ENCODE measurements around the gene AMMECR1.

The AMMECR1 gene

DNA sequence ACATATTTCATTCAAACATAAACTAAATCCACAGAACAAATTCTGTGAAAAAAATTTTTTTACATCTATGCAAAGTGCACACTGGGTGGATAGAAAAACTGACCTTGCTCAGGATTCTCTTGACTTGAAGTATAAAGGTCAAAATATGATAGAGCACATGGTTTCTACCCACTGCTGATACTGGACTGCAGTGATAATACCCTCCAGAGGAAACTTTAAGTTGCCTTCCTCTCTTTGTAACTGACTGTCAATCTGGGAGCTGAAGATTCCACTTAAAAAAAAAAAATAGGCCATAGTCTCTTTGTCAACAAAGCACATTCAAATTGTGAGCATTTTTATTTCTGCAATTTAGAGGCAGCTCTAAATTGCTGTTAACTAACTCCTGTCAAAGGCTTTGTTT is 3.2 kb upstream of the AMMECR1 start:
- TF ChIP-seq, protein P1, sequence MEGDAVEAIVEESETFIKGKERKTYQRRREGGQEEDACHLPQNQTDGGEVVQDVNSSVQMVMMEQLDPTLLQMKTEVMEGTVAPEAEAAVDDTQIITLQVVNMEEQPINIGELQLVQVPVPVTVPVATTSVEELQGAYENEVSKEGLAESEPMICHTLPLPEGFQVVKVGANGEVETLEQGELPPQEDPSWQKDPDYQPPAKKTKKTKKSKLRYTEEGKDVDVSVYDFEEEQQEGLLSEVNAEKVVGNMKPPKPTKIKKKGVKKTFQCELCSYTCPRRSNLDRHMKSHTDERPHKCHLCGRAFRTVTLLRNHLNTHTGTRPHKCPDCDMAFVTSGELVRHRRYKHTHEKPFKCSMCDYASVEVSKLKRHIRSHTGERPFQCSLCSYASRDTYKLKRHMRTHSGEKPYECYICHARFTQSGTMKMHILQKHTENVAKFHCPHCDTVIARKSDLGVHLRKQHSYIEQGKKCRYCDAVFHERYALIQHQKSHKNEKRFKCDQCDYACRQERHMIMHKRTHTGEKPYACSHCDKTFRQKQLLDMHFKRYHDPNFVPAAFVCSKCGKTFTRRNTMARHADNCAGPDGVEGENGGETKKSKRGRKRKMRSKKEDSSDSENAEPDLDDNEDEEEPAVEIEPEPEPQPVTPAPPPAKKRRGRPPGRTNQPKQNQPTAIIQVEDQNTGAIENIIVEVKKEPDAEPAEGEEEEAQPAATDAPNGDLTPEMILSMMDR (IDR thresholded peaks at IDR 0.05; ENCODE audit: low read depth, low read length, missing control alignments), result no peak
- H3K4me3 ChIP-seq (replicated peaks; ENCODE audit: low read depth, low read length), result no peak overlapping the region
- no peak for DNase-seq (ENCODE audit: extremely low read depth, low read depth)

DNA sequence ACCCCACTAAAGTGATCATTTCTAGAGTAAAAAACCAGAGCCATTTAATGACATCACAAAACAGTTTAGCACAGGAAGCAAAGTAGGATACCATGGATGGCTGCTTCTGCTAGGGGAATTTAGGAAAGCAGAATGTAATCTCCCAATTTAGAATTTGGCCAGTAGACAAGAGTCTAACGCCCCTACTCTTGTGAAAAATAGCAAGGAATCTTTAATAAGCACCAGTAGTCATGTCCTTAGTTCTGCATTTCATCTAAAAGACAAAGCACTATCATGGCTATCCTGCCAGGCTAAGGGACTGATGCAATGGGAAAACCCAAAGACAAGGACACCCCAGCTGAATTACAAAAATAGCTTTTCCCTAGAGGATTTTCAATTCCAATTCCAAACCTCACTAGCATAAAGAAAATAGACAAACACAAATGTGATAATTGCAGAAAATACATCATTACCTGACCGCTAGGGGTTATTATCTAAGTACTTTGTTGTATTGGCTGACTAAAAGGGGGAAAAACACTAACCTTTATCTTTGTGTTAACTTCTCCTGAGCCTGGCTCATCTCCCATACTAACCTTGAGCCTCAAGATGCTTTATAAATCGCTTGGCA is 2.6 kb upstream of the AMMECR1 start:
- no peak overlapping the region for H3K4me3 ChIP-seq (replicated peaks; ENCODE audit: low read depth, low read length)
- TF ChIP-seq, protein P1 (IDR thresholded peaks at IDR 0.05; ENCODE audit: low read depth, low read length, missing control alignments), result no peak
- no peak for DNase-seq (ENCODE audit: extremely low read depth, low read depth)

DNA sequence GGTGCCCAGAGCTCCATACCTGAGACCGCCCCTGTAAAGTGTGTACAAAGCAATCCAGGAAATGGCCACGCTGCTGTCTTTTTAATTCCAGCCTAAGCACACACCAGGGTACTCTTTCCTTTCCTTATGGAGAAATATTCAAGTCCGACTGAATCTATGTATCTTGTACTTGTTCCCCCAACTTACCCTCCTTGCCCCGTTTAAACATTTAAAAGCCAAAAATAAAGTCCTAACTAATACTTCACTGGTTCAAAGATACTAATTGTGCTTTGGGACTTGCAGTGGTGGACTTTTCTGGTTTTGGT is 731 bp upstream of the AMMECR1 start:
- TF ChIP-seq, protein P1 (IDR thresholded peaks at IDR 0.05; ENCODE audit: low read depth, low read length, missing control alignments), result no peak
- DNase-seq (ENCODE audit: extremely low read depth, low read depth), result no peak
- H3K4me3 ChIP-seq (replicated peaks; ENCODE audit: low read depth, low read length), result peak overlapping the region; percentile 79

DNA sequence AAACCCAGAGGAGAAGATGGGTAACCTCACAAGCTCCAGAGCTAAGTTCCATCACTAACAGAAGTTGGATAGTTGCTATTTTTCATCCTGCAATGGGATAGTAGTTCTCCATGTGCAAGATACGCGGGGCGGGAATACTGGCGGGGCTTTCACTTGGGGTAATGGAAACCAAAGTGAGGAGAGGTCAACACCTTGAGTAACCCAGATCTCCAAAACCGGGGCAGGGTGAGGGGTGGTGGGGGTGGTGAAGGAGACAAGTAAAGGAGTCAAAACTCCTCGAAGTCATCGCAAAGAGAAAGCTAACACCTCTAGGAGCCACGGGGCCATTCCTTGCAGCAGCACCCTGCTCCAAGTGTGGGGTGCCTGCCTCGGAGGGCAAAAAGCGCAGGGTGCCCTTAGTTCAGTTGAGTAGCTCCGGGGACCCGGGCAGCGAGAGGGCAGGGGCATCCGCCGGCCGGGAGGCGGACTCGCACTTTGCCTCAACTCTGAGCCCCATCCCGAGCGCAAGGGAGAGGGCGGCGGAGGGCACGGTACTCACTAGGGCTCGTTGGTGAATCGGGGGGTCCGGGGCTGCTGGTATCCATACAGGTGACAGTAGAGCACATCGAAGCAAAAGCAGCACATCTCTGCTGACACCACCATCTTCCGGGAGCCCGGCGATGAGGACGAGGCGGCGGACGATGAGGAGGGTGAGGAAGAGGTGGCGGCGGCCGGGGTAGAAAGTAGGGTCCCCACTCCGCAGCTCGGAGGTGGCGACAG is 645 bp downstream of the AMMECR1 start:
- TF ChIP-seq, protein P1 (IDR thresholded peaks at IDR 0.05; ENCODE audit: low read depth, low read length, missing control alignments), result no peak
- peak overlapping the region; percentile 79 for H3K4me3 ChIP-seq (replicated peaks; ENCODE audit: low read depth, low read length)
- no peak for DNase-seq (ENCODE audit: extremely low read depth, low read depth)

DNA sequence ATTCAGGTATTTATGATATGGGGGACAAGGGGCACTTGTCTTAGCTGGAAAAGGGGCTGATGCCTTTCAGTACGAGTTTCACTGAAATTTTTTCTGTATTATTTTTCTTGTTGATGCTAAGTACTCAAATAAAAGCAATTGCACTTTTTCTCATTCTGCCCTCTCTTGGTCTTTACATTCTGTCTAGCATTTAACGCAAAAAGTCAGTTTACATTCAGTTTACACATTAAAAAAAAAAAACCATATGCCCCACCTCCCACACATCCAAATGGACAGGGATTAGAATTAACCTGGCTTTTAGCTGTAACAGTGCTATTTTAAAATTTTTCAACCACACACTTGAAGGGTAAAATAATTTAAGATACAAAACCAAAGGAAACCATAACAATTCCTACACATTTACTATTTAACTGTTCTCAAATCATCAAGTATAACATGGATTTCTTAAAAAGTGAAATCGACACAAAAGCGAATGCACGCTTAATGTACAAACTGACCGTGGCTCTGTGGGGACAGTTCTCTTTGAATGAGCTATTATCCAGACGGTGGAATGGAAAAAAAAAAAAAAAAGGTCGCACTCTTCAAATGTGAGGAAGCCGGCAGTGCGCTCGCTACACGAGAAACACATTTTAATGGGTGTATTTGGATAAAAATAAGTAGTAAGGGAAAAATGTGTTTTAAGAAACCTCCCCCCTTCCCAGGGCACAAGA is 1.4 kb downstream of the AMMECR1 start:
- TF ChIP-seq, protein P1 (IDR thresholded peaks at IDR 0.05; ENCODE audit: low read depth, low read length, missing control alignments), result no peak
- H3K4me3 ChIP-seq (replicated peaks; ENCODE audit: low read depth, low read length), result peak overlapping the region; percentile 79
- DNase-seq (ENCODE audit: extremely low read depth, low read depth), result no peak

DNA sequence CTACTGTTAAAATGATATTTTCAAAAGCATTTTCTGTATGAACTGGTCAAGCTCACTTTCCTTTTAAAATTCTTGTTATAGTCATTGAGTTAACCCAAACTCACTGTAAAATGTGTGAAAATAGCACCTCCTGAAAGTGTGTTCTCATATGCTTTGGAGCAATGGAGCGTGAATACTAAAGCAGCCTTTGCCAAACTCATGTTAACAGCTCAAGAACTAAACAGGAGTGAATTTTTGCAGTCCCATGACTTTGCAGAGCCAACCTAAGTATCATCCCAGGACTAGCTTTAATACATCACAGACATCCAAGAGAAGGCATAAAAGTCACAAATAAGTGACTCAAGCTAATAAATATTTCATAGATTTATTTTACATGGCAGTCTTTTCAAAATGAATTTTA is 2.3 kb downstream of the AMMECR1 start:
- H3K4me3 ChIP-seq (replicated peaks; ENCODE audit: low read depth, low read length), result peak overlapping the region; percentile 79
- DNase-seq (ENCODE audit: extremely low read depth, low read depth), result no peak
- TF ChIP-seq, protein P1 (IDR thresholded peaks at IDR 0.05; ENCODE audit: low read depth, low read length, missing control alignments), result no peak
